D721Med (cell line): ENCODE results near the gene SCG2.

ENCODE experiments used
- DNase-seq: peaks from one replicate; pipeline ENCODE4 v3.0.0; 2011; ENCODE audit warnings: low spot score; ENCODE audit not compliant: insufficient read length
- FAIRE-seq: peaks from 2 replicates; lab custom pipeline; 2011; peaks lifted over from hg19 to GRCh38; lab: Jason Lieb, UNC
- CTCF ChIP-seq: IDR thresholded peaks from 2 replicates; pipeline ENCODE4 v1.5.1; 2012; ENCODE audit warnings: mild to moderate bottlenecking, control low read depth; ENCODE audit not compliant: insufficient read depth; ENCODE audit errors: missing control alignments

Gene SCG2

GRCh38 chr2:223562078-223562477 is 40.1 kb downstream of the SCG2 start:
- no peak for FAIRE-seq
- no peak for DNase-seq
- no peak for TF ChIP-seq CTCF

DNA sequence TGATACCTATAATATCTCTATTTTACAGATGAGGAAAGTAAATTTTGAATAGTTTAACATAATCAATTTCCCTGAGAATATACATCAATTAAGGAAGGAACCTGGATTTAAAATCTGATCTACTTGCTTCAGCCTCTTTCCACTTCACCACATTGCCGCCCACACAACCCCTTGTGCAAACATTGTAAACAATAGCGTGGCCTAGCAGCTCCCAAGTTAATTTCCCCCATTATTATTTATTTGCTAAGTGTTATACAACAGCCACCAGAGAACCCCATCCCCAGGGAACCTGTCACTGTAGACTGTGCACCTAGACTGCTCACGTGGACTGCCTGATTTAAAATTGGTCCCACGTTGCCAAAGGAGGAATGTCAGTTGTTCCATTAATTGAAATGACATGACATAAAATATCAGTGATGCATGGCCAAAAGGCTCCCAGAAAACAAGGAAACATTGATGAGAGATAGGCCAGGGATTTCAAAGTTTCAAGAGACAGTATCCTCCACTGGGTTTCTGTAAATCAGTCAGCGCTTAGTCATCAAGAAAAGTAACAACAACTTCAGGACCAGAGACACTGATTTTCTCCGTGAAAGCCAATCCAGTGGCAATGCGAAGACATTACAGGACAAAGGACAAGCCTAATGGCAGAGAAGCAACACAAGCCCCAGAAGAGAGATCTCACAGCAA is 41.3 kb downstream of the SCG2 start:
- DNase-seq (no peak), FAIRE-seq (no peak)
- TF ChIP-seq CTCF: no peak

GRCh38 chr2:223558970-223559369 is 43.2 kb downstream of the SCG2 start:
- DNase-seq: no peak
- no peak for TF ChIP-seq CTCF
- no peak for FAIRE-seq

GRCh38 chr2:223554923-223555322 is 47.2 kb downstream of the SCG2 start:
- FAIRE-seq (no peak), DNase-seq (no peak)
- no peak for TF ChIP-seq CTCF

DNA sequence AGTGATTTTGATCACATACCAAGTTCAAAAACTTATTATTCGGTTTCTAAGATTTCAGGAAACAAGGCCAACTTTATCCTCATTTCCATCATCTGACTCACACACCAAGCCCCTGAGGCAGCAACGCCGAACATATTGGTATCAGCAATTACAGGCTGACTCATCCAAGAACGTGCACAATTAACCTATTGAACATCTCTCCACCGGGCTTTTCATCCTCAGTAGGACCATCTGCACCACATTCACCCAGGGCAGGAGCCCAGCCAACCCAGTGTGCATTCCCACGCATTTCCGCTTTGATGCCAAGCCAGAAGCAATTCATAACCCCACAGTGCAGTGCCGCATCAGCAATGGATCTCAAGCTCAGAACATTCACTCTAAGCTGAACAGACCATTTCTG is 52.9 kb downstream of the SCG2 start:
- FAIRE-seq (no peak), DNase-seq (no peak)
- no peak for TF ChIP-seq CTCF

- FAIRE-seq (no peak), DNase-seq (no peak)
- no peak for TF ChIP-seq CTCF
Measured at GRCh38 chr2:223548194-223548593, 54.0 kb downstream of the SCG2 start.
